SK-N-SH (cell line): Measurements from ENCODE around the gene MAD1L1. TPM values are rescaled to one million over a fixed set of nuclear protein-coding genes. Genes with fewer than 3 reads are reported as not detected.

ENCODE experiments used
- CTCF ChIA-PET: fragments of 300-600, 350-600 bp; formaldehyde crosslinking; extraction: SDS; loops from one replicate; lab custom pipeline; 2021; lab: Yijun Ruan, JAX
- POLR2A ChIA-PET: fragments of 350-600 bp; sonication (Branson Sonifier 250); formaldehyde crosslinking; extraction: SDS; loops from one replicate; lab custom pipeline; 2020; ENCODE audit warnings: antibody characterized with exemption, inconsistent platforms; lab: Yijun Ruan, JAX
- DNase-seq: peaks from one replicate; pipeline ENCODE4 v3.0.0; 2012
- H2AFZ ChIP-seq: fragments of 200-600 bp; sonication (generic); 2 replicates; pipeline ENCODE4 v1.8.1; 2016; ENCODE audit warnings: antibody characterized with exemption, mild to moderate bottlenecking, low read depth
- H3F3A ChIP-seq: fragments of 200-600 bp; sonication (generic); replicated peaks from 2 replicates; pipeline ENCODE3; 2016; ENCODE audit warnings: antibody characterized with exemption, mild to moderate bottlenecking; ENCODE audit not compliant: insufficient read depth
- H3K27ac ChIP-seq, 2 experiments: fragments of 200-500 bp in 1 of 2; fragments of 200-600 bp in 1 of 2; sonication (Bioruptor generic) in 1 of 2; sonication (generic), shearing (Covaris generic) in 1 of 2; 2 replicates each; pipeline versions ENCODE4 v1.5.1 to v1.6.1; 2014 to 2016; ENCODE audit warnings: low read depth in 2 of 2, inconsistent platforms in 1 of 2, low read length in 1 of 2, mild to moderate bottlenecking in 1 of 2, mixed read lengths in 1 of 2
- H3K27me3 ChIP-seq: fragments of 200-600 bp; sonication (generic), shearing (Covaris generic); 2 replicates; pipeline ENCODE4 v1.6.1; 2016; ENCODE audit warnings: mixed run types; ENCODE audit not compliant: insufficient read depth
- H3K36me3 ChIP-seq, 2 experiments: fragments of 200-500 bp in 1 of 2; fragments of 200-600 bp in 1 of 2; sonication (Bioruptor generic) in 1 of 2; sonication (generic) in 1 of 2; replicated peaks in 1 of 2; 2 replicates each; pipeline versions ENCODE3 to v1.5.1; 2014 to 2016; ENCODE audit warnings: low read length in 1 of 2, mild to moderate bottlenecking in 1 of 2; ENCODE audit not compliant: insufficient read depth in 2 of 2, control insufficient read depth in 1 of 2
- H3K4me1 ChIP-seq, 2 experiments: fragments of 200-500 bp in 1 of 2; fragments of 200-600 bp in 1 of 2; sonication (Bioruptor generic) in 1 of 2; sonication (generic), shearing (Covaris generic) in 1 of 2; 2 replicates each; pipeline versions ENCODE4 v1.5.1 to v1.6.1; 2014 to 2016; ENCODE audit warnings: low read depth in 1 of 2, low read length in 1 of 2, mixed run types in 1 of 2; ENCODE audit not compliant: insufficient read depth in 2 of 2, control insufficient read depth in 1 of 2
- H3K4me2 ChIP-seq: fragments of 200-600 bp; sonication (generic), shearing (Covaris generic); 2 replicates; pipeline ENCODE4 v1.6.1; 2017; ENCODE audit warnings: mixed run types
- H3K4me3 ChIP-seq, 2 experiments: fragments of 200-500 bp in 1 of 2; fragments of 200-600 bp in 1 of 2; sonication (Bioruptor generic) in 1 of 2; sonication (generic), shearing (Covaris generic) in 1 of 2; 2 replicates each; pipeline versions ENCODE4 v1.5.1 to v1.8.1; 2014 to 2016; ENCODE audit warnings: low read depth in 2 of 2, inconsistent platforms in 1 of 2, low read length in 1 of 2, mild to moderate bottlenecking in 1 of 2, mixed read lengths in 1 of 2, moderate library complexity in 1 of 2
- H3K79me2 ChIP-seq: fragments of 200-600 bp; sonication (generic); 2 replicates; pipeline ENCODE4 v1.8.1; 2017; ENCODE audit warnings: mild to moderate bottlenecking; ENCODE audit not compliant: insufficient read depth
- H3K9ac ChIP-seq: fragments of 200-600 bp; sonication (generic); 2 replicates; pipeline ENCODE4 v1.6.1; 2017; ENCODE audit warnings: mixed run types
- H3K9me2 ChIP-seq: fragments of 200-600 bp; sonication (generic); 2 replicates; pipeline ENCODE4 v1.6.1; 2017; ENCODE audit warnings: mixed run types
- H3K9me3 ChIP-seq: fragments of 200-600 bp; sonication (generic); 2 replicates; pipeline ENCODE4 v1.6.1; 2017; ENCODE audit warnings: mixed run types, mild to moderate bottlenecking, moderate library complexity
- H4K20me1 ChIP-seq: fragments of 200-600 bp; sonication (generic); 2 replicates; pipeline ENCODE4 v1.6.1; 2017; ENCODE audit warnings: mild to moderate bottlenecking, mixed run types; ENCODE audit not compliant: insufficient read depth
- CHD2 ChIP-seq: fragments of 150-350 bp; IDR thresholded peaks from 2 replicates; pipeline ENCODE4 v1.6.1; 2018; ENCODE audit warnings: low read length; ENCODE audit not compliant: partially characterized antibody
- CTCF ChIP-seq: fragments of 200-600 bp; sonication (generic); IDR thresholded peaks from 2 replicates; pipeline ENCODE4 v1.6.1; 2017; ENCODE audit warnings: antibody characterized with exemption, mild to moderate bottlenecking, moderate library complexity
- ELF1 ChIP-seq: IDR thresholded peaks from 2 replicates; pipeline ENCODE4 v1.4.0; 2012
- EP300 ChIP-seq, 2 experiments: IDR thresholded peaks; 2 replicates each; pipeline versions ENCODE4 v1.4.0 to v1.6.1; 2012; ENCODE audit warnings: borderline replicate concordance in 1 of 2, low read depth in 1 of 2, low read length in 1 of 2
- EZH2phosphoT487 ChIP-seq: fragments of 200-600 bp; sonication (generic); IDR thresholded peaks from 2 replicates; pipeline ENCODE4 v1.6.1; 2017; ENCODE audit warnings: low read depth, mixed run types, mild to moderate bottlenecking, antibody characterized with exemption, moderate library complexity, borderline replicate concordance
- FOSL2 ChIP-seq: IDR thresholded peaks from 2 replicates; pipeline ENCODE4 v1.4.0; 2012; ENCODE audit warnings: low read depth, mild to moderate bottlenecking, moderate library complexity, borderline replicate concordance
- GATA2 ChIP-seq: sonication (generic); formaldehyde crosslinking; IDR thresholded peaks from 2 replicates; pipeline ENCODE4 v1.5.0; 2020; ENCODE audit warnings: mild to moderate bottlenecking, missing genetic modification reagents
- MEF2A ChIP-seq: IDR thresholded peaks from 2 replicates; pipeline ENCODE4 v1.4.0; 2012; ENCODE audit warnings: low read depth, borderline replicate concordance
- NFIC ChIP-seq: IDR thresholded peaks from 2 replicates; pipeline ENCODE4 v1.4.0; 2012; ENCODE audit warnings: borderline replicate concordance
- NRF1 ChIP-seq: IDR thresholded peaks from 2 replicates; pipeline ENCODE4 v1.6.1; 2012; ENCODE audit warnings: low read depth, mild to moderate bottlenecking, low read length
- RCOR1 ChIP-seq: fragments of 150-350 bp; IDR thresholded peaks from 2 replicates; pipeline ENCODE4 v1.6.1; 2017; ENCODE audit warnings: antibody characterized with exemption, low read length
- RXRA ChIP-seq: IDR thresholded peaks from 2 replicates; pipeline ENCODE4 v1.4.0; 2012; ENCODE audit warnings: low read depth, mild to moderate bottlenecking, borderline replicate concordance
- SIN3A ChIP-seq: IDR thresholded peaks from 2 replicates; pipeline ENCODE4 v1.6.1; 2012; ENCODE audit warnings: low read depth, mild to moderate bottlenecking, low read length, moderate library complexity, borderline replicate concordance
- TEAD4 ChIP-seq: IDR thresholded peaks from 2 replicates; pipeline ENCODE4 v1.4.0; 2012; ENCODE audit warnings: mild to moderate bottlenecking, borderline replicate concordance; ENCODE audit not compliant: insufficient read depth
- USF1 ChIP-seq: IDR thresholded peaks from 2 replicates; pipeline ENCODE4 v1.4.0; 2012; ENCODE audit warnings: low read depth, borderline replicate concordance
- USF2 ChIP-seq: fragments of 150-350 bp; IDR thresholded peaks from 2 replicates; pipeline ENCODE4 v1.6.1; 2017; ENCODE audit warnings: antibody characterized with exemption, low read length, low read depth, borderline replicate concordance
- WGBS: methylation state at CpG from one replicate; pipeline ENCODE4 v1.1.6; 2017; ENCODE audit warnings: low lambda C conversion rate; 5-methylcytosine and 5-hydroxymethylcytosine counted together
- polyA plus RNA-seq, 3 experiments: library from polyadenylated mRNA; depleted of rRNA; stranded (reverse); fragments of >200 nt; gene quantifications; 2 replicates each; pipeline ENCODE4 v1.2.3, GENCODE V29; 2012

Gene MAD1L1
- polyA plus RNA-seq, 1 of the 3 experiments (the other 2 are of a cell fraction), result 46.2 TPM

- Histone ChIP-seq H3K9me2 (no peaks in the 10 kb centered on the region), H3K4me3 (no peak overlapping the region), H3K4me1 (peaks cover 0 to 29% of the 10 kb centered on the region in 2 experiments; a peak in 2 of 4 replicates), H3K9ac (no peak overlapping the region), H3K27ac (no peak overlapping the region), H3K9me3 (peaks cover 6% of the 10 kb centered on the region; the same call in 1 of the 2 replicates), H2AFZ (no peak overlapping the region), H3K4me2 (no peak overlapping the region), H3K27me3 (no peaks in the 10 kb centered on the region), H3F3A (peaks cover 14% of the 10 kb centered on the region), H3K36me3 (peaks cover 0 to 8% of the 10 kb centered on the region in 2 experiments), H3K79me2 (no peaks in the 10 kb centered on the region), H4K20me1 (no peaks in the 10 kb centered on the region)
- TF ChIP-seq USF2, result no peak
- no peak for TF ChIP-seq USF1
- no peak for TF ChIP-seq EZH2phosphoT487
- no peak for TF ChIP-seq NFIC
- TF ChIP-seq NRF1, result no peak
- TF ChIP-seq TEAD4, result no peak
- TF ChIP-seq RCOR1, result no peak
- TF ChIP-seq SIN3A, result no peak
- TF ChIP-seq FOSL2, result no peak
- TF ChIP-seq CHD2, result no peak
- no peak for TF ChIP-seq MEF2A
- no peak for TF ChIP-seq ELF1
- no peak for TF ChIP-seq GATA2 (CRISPR knock-in tag)
- TF ChIP-seq EP300 (IDR thresholded peaks at IDR 0.05; ENCODE audit: borderline replicate concordance in 1 of 2, low read depth in 1 of 2, low read length in 1 of 2), result no peak
- TF ChIP-seq CTCF, result no peak
- TF ChIP-seq RXRA, result no peak
- 94% methylated on average over 28 of the region's 28 CpGs for WGBS
- POLR2A ChIA-PET, result no interaction called here
- CTCF ChIA-PET, result no interaction called here
- DNase-seq, result no peak
Measured at GRCh38 chr7:1957471-1958225, 275.1 kb downstream of the MAD1L1 start.
